Osteocyte (in vitro differentiated cells): ENCODE data around the gene THSD7A. TPM values are rescaled to one million over a fixed set of nuclear protein-coding genes. Genes with fewer than 3 reads are reported as not detected.
"Not testable (repeated sequence)": the region's sequence is repeated elsewhere in the genome, so short reads cannot be mapped to it uniquely, and the experiment has no call there.

Source experiments
- DNase-seq: peaks from one replicate; pipeline ENCODE4 v3.0.0; 2021; ENCODE audit warnings: mixed read lengths; ENCODE audit not compliant: unreplicated experiment; ENCODE audit errors: extremely low spot score
- H3K27ac Mint-ChIP-seq: one replicate; pipeline ENCODE4 v1.8.0; 2021; ENCODE audit warnings: mild to moderate bottlenecking, mixed read lengths; ENCODE audit not compliant: unreplicated experiment
- H3K27me3 Mint-ChIP-seq: one replicate; pipeline ENCODE4 v1.8.0; 2021; ENCODE audit warnings: mixed read lengths; ENCODE audit not compliant: unreplicated experiment
- H3K36me3 Mint-ChIP-seq: one replicate; pipeline ENCODE4 v1.8.0; 2021; ENCODE audit warnings: mixed read lengths; ENCODE audit not compliant: unreplicated experiment
- H3K4me1 Mint-ChIP-seq: one replicate; pipeline ENCODE4 v1.8.0; 2021; ENCODE audit warnings: mixed read lengths; ENCODE audit not compliant: unreplicated experiment
- H3K4me3 Mint-ChIP-seq: one replicate; pipeline ENCODE4 v1.8.0; 2021; ENCODE audit warnings: mild to moderate bottlenecking, moderate library complexity, mixed read lengths; ENCODE audit not compliant: unreplicated experiment
- H3K9me3 Mint-ChIP-seq: one replicate; pipeline ENCODE4 v1.8.0; 2021; ENCODE audit warnings: mixed read lengths; ENCODE audit not compliant: unreplicated experiment
- total RNA-seq: library from RNA; stranded (reverse); gene quantifications from 2 replicates; pipeline ENCODE4 v1.2.1, GENCODE V29; 2021
- TF ChIP-seq, protein P1 (sequence below): fragments of 200-600 bp; sonication (generic); IDR thresholded peaks from 2 replicates; pipeline ENCODE4 v1.5.0; 2021; ENCODE audit warnings: antibody characterized with exemption, mild to moderate bottlenecking, moderate library complexity

THSD7A gene
- total RNA-seq, 1 donor from 2014 or later, result 2.0 TPM

DNA sequence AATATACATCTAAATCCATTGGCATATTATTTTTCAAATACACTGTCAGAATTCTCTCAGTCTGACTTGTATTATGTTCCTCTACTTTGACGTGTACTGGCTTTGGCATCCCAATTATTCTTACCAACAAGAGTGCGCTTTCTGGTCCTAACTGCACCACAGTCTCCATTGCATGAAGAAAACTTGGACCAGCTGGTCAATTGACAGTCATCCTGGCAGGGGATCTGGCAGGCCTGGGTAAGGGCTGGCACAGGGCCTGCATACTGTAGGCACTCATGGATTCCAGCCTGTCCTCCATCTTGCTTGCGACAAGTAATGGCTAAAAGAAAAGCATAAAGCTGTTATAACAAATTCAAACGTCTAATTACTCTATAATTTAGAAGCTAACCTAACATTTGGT is 384.9 kb downstream of the THSD7A start:
- Mint-ChIP-seq H3K4me1 (peaks cover 6% of the 10 kb centered on the region), H3K4me3 (no peak overlapping the region), H3K36me3 (no peaks in the 10 kb centered on the region), H3K27ac (no peak overlapping the region), H3K27me3 (no peaks in the 10 kb centered on the region), H3K9me3 (no peaks in the 10 kb centered on the region)
- DNase-seq, result no peak
- TF ChIP-seq, protein P1, sequence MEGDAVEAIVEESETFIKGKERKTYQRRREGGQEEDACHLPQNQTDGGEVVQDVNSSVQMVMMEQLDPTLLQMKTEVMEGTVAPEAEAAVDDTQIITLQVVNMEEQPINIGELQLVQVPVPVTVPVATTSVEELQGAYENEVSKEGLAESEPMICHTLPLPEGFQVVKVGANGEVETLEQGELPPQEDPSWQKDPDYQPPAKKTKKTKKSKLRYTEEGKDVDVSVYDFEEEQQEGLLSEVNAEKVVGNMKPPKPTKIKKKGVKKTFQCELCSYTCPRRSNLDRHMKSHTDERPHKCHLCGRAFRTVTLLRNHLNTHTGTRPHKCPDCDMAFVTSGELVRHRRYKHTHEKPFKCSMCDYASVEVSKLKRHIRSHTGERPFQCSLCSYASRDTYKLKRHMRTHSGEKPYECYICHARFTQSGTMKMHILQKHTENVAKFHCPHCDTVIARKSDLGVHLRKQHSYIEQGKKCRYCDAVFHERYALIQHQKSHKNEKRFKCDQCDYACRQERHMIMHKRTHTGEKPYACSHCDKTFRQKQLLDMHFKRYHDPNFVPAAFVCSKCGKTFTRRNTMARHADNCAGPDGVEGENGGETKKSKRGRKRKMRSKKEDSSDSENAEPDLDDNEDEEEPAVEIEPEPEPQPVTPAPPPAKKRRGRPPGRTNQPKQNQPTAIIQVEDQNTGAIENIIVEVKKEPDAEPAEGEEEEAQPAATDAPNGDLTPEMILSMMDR, result no peak

DNA sequence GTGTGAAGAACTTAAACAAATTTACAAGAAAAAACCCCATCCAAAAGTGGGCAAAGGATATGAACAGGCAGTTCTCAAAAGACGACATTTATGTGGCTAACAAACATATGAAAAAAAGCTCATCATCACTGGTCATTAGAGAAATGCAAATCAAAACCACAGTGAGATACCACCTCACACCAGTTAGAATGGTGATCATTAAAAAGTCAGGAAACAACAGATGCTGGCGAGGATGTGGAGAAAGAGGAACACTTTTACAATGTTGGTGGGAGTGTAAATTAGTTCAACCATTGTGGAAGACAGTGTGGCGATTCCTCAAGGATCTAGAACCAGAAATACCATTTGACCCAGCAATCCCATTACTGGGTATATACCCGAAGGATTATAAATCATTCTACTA is 388.1 kb downstream of the THSD7A start:
- H3K27me3 Mint-ChIP-seq, H3K27ac Mint-ChIP-seq, H3K9me3 Mint-ChIP-seq, H3K4me3 Mint-ChIP-seq, H3K36me3 Mint-ChIP-seq, H3K4me1 Mint-ChIP-seq, DNase-seq: not testable (repeated sequence)

DNA sequence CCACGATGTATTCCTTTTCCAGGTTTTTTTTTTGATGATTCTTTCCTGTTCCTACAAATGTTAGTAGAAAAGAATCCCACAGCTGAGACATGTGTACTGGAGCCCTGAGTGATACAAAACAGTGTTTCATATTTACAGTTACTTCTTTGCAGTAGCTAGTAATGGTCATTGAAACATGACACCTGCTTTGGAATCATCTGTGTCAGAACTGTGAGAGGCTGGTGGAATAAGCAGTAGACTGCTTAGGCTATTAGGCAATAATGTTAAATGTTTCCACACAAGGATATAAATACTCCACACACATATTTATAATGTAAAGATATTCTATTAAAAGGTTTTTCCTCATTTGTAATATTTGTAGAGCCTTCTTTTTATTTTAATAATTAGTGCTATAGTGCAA is 394.0 kb downstream of the THSD7A start:
- Mint-ChIP-seq H3K27ac (no peak overlapping the region), H3K4me3 (no peak overlapping the region), H3K4me1 (no peaks in the 10 kb centered on the region), H3K36me3 (no peaks in the 10 kb centered on the region), H3K27me3 (no peaks in the 10 kb centered on the region), H3K9me3 (no peaks in the 10 kb centered on the region)
- no peak for DNase-seq
- TF ChIP-seq, protein P1, result no peak

DNA sequence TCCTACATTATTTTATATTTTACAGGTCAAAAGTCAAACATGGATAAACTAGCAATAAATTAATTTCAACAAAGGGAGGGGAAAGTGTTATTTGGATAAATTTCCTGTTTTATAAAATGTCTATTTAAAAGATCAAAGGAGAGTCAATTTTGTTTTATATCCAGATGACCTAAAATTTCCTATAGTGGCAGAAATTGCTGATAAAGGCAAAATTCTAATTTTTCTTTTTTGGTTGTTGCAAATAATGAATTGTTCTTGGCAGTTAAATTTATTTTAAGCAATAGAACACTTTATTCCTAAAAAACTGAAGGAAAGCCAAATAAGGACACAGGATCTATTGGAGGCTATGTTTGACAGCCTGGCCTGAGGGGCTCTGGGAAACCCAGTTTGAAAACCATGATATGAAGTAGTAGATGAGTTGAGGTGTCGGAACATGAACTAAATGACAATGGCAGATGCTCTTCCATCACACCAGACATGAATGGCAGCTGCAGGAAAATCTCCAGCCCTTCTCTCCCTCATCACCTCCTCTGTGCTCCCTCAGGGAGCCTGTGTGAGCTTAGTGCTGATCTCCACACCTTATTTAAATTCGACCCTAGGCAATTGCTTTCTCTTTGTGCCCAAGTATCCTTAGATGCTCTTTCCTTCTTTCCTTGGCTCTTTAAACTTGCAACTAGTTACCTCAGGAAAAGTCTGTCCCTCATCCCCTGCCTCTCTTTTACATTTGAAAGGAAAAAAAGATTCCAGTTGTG is 395.0 kb downstream of the THSD7A start:
- Mint-ChIP-seq H3K27me3 (no peaks in the 10 kb centered on the region), H3K4me3 (no peak overlapping the region), H3K27ac (no peak overlapping the region), H3K36me3 (no peaks in the 10 kb centered on the region), H3K9me3 (no peaks in the 10 kb centered on the region), H3K4me1 (no peaks in the 10 kb centered on the region)
- DNase-seq, result no peak
- TF ChIP-seq, protein P1, result no peak

DNA sequence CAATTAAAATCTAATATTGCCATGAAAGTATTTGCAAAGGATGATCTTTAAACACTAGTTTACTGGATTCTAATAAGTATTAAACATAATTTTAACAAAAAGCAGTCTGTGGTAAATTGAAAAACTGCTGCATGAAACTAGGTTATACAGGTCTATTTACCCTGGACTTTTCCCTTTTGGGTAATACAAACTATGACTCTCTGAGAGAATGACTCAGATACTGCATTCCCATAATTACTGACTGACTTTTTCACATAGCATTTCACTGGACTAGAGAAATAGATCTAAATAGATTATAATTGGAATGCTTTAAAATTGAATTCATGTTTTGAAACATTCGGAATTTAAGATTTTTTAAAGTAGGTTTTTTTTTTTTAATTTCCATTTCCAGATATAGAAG is 395.7 kb downstream of the THSD7A start:
- Mint-ChIP-seq H3K4me3 (no peak overlapping the region), H3K36me3 (no peaks in the 10 kb centered on the region), H3K4me1 (no peaks in the 10 kb centered on the region), H3K27ac (no peak overlapping the region), H3K27me3 (peaks cover under 1% of the 10 kb centered on the region), H3K9me3 (no peaks in the 10 kb centered on the region)
- DNase-seq, result no peak
- TF ChIP-seq, protein P1, result no peak
